Keratinocyte (primary cell): ENCODE results near the gene EVC.

Experiments
- EZH2 ChIP-seq: IDR thresholded peaks from one replicate; pipeline ENCODE4 v1.6.1; 2012; ENCODE audit warnings: inconsistent platforms, mild to moderate bottlenecking, low read length, moderate library complexity
- TF ChIP-seq, protein P1 (sequence below), 3 experiments: IDR thresholded peaks in 1 of 3; conservative IDR thresholded peaks in 1 of 3; optimal IDR thresholded peaks in 1 of 3; 2 replicates in 2 of 3; 3 replicates in 1 of 3; pipeline versions ENCODE3 to v1.5.1; 2011; ENCODE audit warnings: low read length in 3 of 3, mild to moderate bottlenecking in 3 of 3, moderate library complexity in 2 of 3, control low read depth in 1 of 3, inconsistent platforms in 1 of 3; ENCODE audit not compliant: insufficient read depth in 2 of 3; ENCODE audit errors: extremely low read depth in 1 of 3

DNA sequence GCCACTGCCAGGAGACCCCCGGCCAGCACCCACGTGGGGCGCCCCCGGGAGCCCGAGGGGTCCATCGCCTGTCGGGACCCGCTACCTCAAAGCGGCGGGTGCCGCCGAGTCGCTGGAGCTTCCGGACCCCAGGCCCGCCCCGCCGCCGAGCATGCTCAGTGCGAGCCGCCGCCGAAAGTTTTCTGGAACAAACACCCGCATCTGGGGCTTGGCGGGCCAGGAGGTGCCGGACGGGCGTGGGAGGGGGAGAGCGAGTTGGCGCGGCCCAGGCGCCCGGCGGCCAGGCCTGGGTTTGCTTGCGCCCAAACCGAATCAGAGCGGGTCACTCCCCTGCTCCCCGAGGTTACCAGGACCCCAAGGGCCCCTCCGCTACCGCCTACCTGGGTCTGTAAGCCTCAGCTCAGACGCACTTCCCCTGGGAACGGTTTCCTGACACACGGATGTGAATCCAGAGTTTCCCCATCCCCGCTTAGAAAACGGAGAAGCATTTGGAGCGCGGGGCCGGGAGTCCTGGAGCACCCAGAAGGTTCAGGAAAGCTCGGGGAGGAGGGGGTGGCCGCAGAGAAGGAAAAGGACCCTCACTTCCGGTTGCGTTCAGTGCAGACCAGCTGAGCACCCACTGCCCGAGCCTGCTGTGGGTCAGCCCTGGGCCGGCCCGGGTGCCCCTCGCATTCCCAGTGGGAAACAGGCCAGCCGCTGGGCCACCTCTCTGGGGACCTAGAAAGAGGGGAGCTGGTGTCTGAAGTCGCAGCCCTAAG is 2.4 kb upstream of the EVC start, which contains the start of gene EVC2:
- TF ChIP-seq, protein P1, sequence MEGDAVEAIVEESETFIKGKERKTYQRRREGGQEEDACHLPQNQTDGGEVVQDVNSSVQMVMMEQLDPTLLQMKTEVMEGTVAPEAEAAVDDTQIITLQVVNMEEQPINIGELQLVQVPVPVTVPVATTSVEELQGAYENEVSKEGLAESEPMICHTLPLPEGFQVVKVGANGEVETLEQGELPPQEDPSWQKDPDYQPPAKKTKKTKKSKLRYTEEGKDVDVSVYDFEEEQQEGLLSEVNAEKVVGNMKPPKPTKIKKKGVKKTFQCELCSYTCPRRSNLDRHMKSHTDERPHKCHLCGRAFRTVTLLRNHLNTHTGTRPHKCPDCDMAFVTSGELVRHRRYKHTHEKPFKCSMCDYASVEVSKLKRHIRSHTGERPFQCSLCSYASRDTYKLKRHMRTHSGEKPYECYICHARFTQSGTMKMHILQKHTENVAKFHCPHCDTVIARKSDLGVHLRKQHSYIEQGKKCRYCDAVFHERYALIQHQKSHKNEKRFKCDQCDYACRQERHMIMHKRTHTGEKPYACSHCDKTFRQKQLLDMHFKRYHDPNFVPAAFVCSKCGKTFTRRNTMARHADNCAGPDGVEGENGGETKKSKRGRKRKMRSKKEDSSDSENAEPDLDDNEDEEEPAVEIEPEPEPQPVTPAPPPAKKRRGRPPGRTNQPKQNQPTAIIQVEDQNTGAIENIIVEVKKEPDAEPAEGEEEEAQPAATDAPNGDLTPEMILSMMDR (optimal IDR thresholded peaks at IDR 0.05 in 1 of 3, IDR thresholded peaks at IDR 0.05 in 1 of 3, conservative IDR thresholded peaks at IDR 0.05 in 1 of 3; ENCODE audit: extremely low read depth in 1 of 3, insufficient read depth in 2 of 3, low read length in 3 of 3) = no peak
- no peak for TF ChIP-seq EZH2
